H1 (cell line): ENCODE results near the gene RAB11FIP5.

ENCODE experiments used
- CHD2 ChIP-seq: IDR thresholded peaks from 2 replicates; pipeline ENCODE4 v1.6.1; 2012; ENCODE audit warnings: low read length, improper control_type of control experiment
- CREB1 ChIP-seq: IDR thresholded peaks from 2 replicates; pipeline ENCODE4 v1.6.1; 2012; ENCODE audit warnings: inconsistent platforms
- EZH2 ChIP-seq: fragments of 200-600 bp; sonication (generic); IDR thresholded peaks from 2 replicates; pipeline ENCODE4 v1.7.1; 2012; ENCODE audit warnings: low read depth, mild to moderate bottlenecking, moderate library complexity, low read length, inconsistent platforms; ENCODE audit not compliant: severe bottlenecking
- JUND ChIP-seq: IDR thresholded peaks from 2 replicates; pipeline ENCODE4 v1.6.1; 2011; ENCODE audit warnings: mild to moderate bottlenecking, improper control_type of control experiment, low read length
- KDM1A ChIP-seq: fragments of 200-600, 300-600 bp; sonication (generic); IDR thresholded peaks from 2 replicates; pipeline ENCODE4 v1.7.1; 2016; ENCODE audit warnings: mild to moderate bottlenecking, low read length, borderline replicate concordance
- POLR2A ChIP-seq, 2 experiments: IDR thresholded peaks; 1 replicate in 1 of 2; 2 replicates in 1 of 2; pipeline ENCODE4 v1.6.1; 2011; ENCODE audit warnings: low read depth in 2 of 2, low read length in 2 of 2, mild to moderate bottlenecking in 2 of 2; ENCODE audit errors: control extremely low read depth in 1 of 2
- POLR2AphosphoS5 ChIP-seq: IDR thresholded peaks from 2 replicates; pipeline ENCODE4 v1.6.1; 2011; ENCODE audit warnings: low read depth, low read length
- RAD21 ChIP-seq, 2 experiments: IDR thresholded peaks in 1 of 2; conservative IDR thresholded peaks in 1 of 2; 2 replicates each; pipeline ENCODE4 v1.6.1; 2011; ENCODE audit warnings: low read depth in 2 of 2, low read length in 2 of 2, improper control_type of control experiment in 1 of 2, inconsistent platforms in 1 of 2, mild to moderate bottlenecking in 1 of 2, moderate library complexity in 1 of 2
- SIN3A ChIP-seq, 2 experiments: IDR thresholded peaks in 1 of 2; conservative IDR thresholded peaks in 1 of 2; 2 replicates each; pipeline ENCODE4 v1.6.1; 2011 to 2012; ENCODE audit warnings: low read length in 2 of 2, improper control_type of control experiment in 1 of 2, low read depth in 1 of 2, mild to moderate bottlenecking in 1 of 2
- SP2 ChIP-seq: IDR thresholded peaks from 2 replicates; pipeline ENCODE4 v1.6.1; 2012; ENCODE audit warnings: mild to moderate bottlenecking, low read length, inconsistent platforms
- SP4 ChIP-seq: IDR thresholded peaks from 2 replicates; pipeline ENCODE4 v1.6.1; 2012; ENCODE audit warnings: low read length, inconsistent platforms
- TAF1 ChIP-seq: IDR thresholded peaks from 2 replicates; pipeline ENCODE4 v1.6.1; 2011; ENCODE audit warnings: mild to moderate bottlenecking, low read depth, low read length
- TF ChIP-seq, protein P1 (sequence below), 3 experiments: IDR thresholded peaks; 1 replicate in 2 of 3; 2 replicates in 1 of 3; pipeline versions ENCODE4 v1.5.1 to v1.6.1; 2011; ENCODE audit warnings: low read length in 3 of 3, mild to moderate bottlenecking in 3 of 3, inconsistent platforms in 2 of 3, low read depth in 1 of 3, moderate library complexity in 1 of 3; ENCODE audit not compliant: insufficient read depth in 1 of 3; ENCODE audit errors: control extremely low read depth in 1 of 3
- TF ChIP-seq, protein P2 (sequence below): IDR thresholded peaks from 2 replicates; pipeline ENCODE4 v1.6.1; 2012; ENCODE audit warnings: inconsistent platforms

DNA sequence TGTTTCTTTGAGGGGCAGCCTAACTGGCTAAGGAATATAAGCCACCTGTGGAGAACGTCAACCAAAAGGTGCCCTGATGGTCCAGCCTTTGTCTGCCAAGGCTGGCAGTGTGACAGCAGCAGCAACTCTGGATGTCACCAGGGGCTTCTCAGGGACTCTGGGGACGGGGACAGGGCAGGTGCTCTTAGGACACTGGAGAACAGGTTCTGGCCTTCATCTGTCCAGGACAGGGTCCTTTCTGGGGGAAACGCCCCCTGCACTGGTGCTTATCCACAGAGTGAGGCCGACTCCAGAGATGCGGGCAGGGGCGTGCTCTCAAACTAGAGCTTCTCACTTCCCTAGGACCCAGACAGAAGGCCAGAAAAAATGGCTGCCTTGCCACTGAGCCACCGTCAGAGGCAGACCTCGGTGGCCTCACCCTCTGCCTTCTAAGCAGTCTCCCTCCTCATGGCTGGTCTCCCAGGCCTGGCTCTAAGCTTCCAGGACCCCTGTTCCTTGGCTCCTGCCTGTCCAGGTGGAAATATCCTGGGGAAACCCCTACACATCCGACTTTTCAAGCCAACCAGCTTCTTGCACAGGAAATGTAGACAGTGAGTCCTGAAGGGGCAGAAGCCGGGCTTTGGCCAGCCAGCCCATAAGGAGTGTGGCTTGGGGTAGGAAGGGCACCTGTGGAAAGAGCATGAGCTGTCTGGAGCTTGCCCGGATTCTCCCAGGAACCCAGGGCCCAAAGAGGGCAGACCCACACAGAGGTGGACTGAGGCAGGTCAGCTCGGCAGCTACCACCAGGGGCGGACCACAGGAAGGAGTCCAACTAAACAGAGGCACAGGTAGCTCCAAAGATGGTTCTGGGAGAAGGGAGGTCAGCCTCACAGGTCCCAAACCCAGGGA, 30.0 kb downstream of the RAB11FIP5 start:
- TF ChIP-seq CREB1 (no peak), SIN3A (conservative IDR thresholded peaks at IDR 0.05 in 1 of 2, IDR thresholded peaks at IDR 0.05 in 1 of 2; ENCODE audit: low read depth in 1 of 2, low read length in 2 of 2) (no peak), SP2 (no peak), EZH2 (no peak), POLR2A (IDR thresholded peaks at IDR 0.05; ENCODE audit: control extremely low read depth in 1 of 2, low read depth in 2 of 2, low read length in 2 of 2) (no peak), RAD21 (IDR thresholded peaks at IDR 0.05 in 1 of 2, conservative IDR thresholded peaks at IDR 0.05 in 1 of 2; ENCODE audit: low read depth in 2 of 2, low read length in 2 of 2) (no peak), KDM1A (no peak), SP4 (no peak), TAF1 (no peak), POLR2AphosphoS5 (no peak), JUND (no peak), CHD2 (no peak)
- TF ChIP-seq, protein P1, sequence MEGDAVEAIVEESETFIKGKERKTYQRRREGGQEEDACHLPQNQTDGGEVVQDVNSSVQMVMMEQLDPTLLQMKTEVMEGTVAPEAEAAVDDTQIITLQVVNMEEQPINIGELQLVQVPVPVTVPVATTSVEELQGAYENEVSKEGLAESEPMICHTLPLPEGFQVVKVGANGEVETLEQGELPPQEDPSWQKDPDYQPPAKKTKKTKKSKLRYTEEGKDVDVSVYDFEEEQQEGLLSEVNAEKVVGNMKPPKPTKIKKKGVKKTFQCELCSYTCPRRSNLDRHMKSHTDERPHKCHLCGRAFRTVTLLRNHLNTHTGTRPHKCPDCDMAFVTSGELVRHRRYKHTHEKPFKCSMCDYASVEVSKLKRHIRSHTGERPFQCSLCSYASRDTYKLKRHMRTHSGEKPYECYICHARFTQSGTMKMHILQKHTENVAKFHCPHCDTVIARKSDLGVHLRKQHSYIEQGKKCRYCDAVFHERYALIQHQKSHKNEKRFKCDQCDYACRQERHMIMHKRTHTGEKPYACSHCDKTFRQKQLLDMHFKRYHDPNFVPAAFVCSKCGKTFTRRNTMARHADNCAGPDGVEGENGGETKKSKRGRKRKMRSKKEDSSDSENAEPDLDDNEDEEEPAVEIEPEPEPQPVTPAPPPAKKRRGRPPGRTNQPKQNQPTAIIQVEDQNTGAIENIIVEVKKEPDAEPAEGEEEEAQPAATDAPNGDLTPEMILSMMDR (IDR thresholded peaks at IDR 0.05; ENCODE audit: control extremely low read depth in 1 of 3, insufficient read depth in 1 of 3, low read depth in 1 of 3, low read length in 3 of 3) = no peak
- TF ChIP-seq, protein P2, sequence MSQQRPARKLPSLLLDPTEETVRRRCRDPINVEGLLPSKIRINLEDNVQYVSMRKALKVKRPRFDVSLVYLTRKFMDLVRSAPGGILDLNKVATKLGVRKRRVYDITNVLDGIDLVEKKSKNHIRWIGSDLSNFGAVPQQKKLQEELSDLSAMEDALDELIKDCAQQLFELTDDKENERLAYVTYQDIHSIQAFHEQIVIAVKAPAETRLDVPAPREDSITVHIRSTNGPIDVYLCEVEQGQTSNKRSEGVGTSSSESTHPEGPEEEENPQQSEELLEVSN = no peak
